Astrocyte of the cerebellum (primary cell): ENCODE results near the gene ZNF41.

ENCODE experiments used
- DNase-seq: peaks from one replicate; pipeline ENCODE4 v3.0.0-alpha.2; 2011; ENCODE audit warnings: low read depth
- H3K4me3 ChIP-seq: 2 replicates; pipeline ENCODE4 v1.5.1; 2011; ENCODE audit warnings: mild to moderate bottlenecking, low read depth, low read length, moderate library complexity
- CTCF ChIP-seq: IDR thresholded peaks from 2 replicates; pipeline ENCODE4 v1.5.1; 2012; ENCODE audit warnings: low read length, low read depth, moderate library complexity, mild to moderate bottlenecking; ENCODE audit errors: missing control alignments
- in situ Hi-C: cut with HindIII; loops from 2 replicates; pipeline ENCODE4 v1.10.0; 2017; ENCODE audit warnings: low sequenced_read_pairs

The ZNF41 gene

DNA sequence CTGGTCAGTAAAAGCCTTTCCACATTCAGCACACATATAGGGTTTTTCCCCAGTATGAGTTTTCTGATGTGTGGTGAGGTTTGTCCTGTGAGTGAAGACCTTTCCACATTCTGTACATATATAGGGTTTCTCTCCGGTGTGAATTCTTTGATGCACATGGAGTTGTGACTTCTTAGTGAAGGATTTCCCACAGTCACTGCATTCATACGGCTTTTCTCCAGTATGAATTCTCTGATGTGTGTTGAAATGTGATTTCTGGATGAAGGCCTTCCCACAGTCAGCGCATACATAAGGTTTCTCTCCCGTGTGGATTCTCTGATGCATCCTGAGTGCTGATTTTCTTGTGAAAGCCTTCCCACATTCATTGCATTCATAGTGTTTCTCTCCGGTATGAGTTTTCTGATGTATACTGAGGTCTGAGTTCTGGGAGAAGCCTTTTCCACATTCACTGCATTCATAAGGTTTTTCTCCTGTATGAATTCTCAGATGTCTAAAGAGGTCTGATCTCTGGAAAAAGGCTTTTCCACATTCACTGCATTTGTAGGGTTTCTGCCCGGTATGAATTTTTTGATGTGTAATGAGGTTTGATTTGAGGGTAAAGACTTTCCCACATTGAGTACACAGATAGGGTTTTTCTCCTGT, 34.7 kb downstream of the ZNF41 start:
- no peak overlapping the region for H3K4me3 ChIP-seq
- in situ Hi-C loops, result loop anchor here (5.0 kb wide), 1 partner anchor 36 kb away; no protein-coding TSS in a partner anchor
- no peak for DNase-seq
- no peak for TF ChIP-seq CTCF

GRCh38 chrX:47447607-47448006, 35.4 kb downstream of the ZNF41 start:
- H3K4me3 ChIP-seq, result no peak overlapping the region
- DNase-seq, result no peak
- no peak for TF ChIP-seq CTCF
- in situ Hi-C loops, result loop anchor here (5.0 kb wide), 1 partner anchor 35 kb away; no protein-coding TSS in a partner anchor

GRCh38 chrX:47446971-47447370, 36.1 kb downstream of the ZNF41 start:
- in situ Hi-C loops, result loop anchor here (5.0 kb wide), 1 partner anchor 35 kb away; no protein-coding TSS in a partner anchor
- H3K4me3 ChIP-seq, result no peak overlapping the region
- TF ChIP-seq CTCF, result no peak
- DNase-seq, result no peak

DNA sequence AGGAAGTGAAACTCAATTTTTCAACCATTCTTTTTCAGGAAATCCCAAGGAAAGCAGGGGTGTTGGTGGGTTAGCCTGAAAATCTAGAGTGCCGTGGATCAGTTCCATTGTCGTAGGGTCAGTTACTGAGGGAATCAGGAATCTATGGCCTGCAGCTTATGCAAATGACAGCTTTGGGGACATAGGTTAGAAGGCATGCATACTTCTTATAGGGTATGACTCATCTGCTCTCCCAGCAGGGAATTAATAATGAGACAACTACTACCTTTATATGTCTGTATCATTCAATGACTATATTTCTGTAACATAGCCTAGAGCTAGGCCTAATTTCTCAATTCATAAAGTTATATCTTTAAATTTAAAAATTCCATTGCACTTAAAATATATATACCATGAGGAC, 36.6 kb downstream of the ZNF41 start:
- no peak overlapping the region for H3K4me3 ChIP-seq
- in situ Hi-C loops, result loop anchor here (5.0 kb wide), 1 partner anchor 34 kb away; no protein-coding TSS in a partner anchor
- TF ChIP-seq CTCF, result no peak
- no peak for DNase-seq

DNA sequence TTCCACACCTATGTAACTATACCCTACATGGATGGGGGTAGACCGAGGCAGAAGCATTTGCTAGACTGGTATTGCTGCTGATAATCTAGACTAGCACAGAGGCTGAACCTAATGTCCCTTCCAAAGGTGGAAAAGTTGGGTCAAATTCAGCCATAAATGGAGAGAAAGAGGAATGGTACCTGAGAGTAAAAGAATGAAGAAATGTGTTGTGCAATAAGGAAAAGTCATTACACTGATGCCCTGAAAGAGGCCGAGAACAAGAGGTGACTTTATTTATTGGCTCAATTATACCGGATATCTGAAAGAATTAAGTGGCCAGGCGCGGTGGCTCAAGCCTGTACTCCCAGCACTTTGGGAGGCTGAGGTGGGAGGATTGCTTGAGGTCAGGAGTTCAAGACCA, 52.1 kb downstream of the ZNF41 start:
- no peak for TF ChIP-seq CTCF

DNA sequence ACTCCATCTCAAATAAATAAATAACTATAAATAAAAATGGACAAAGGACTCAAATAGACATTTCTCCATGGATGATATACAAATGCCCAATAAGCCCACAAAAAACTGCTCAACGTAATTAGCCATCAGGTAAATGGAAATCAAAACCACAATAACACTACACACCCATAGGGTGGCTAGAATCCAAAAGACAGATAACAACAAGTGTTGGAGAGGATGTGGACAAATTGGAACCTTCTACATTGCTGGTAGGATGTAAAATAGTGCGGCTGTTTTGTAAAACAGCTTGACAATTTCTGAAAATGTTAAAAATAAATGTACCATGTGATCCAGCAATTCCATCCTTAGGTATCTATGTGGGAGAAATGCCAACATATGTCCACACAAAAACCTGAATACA, 60.6 kb downstream of the ZNF41 start:
- no peak overlapping the region for H3K4me3 ChIP-seq
- no peak for DNase-seq
- in situ Hi-C loops, result no loop called here
- no peak for TF ChIP-seq CTCF

More for the DNA sequence above, 52.1 kb downstream of the ZNF41 start:
- in situ Hi-C loops, result no loop called here
- DNase-seq, result no peak
- no peak overlapping the region for H3K4me3 ChIP-seq
